Ovary (tissue), 9 donors: Measurements from ENCODE around the gene SGMS1. TPM values are rescaled to one million over a fixed set of nuclear protein-coding genes. Genes with fewer than 3 reads are reported as not detected.

ENCODE experiments used
- DNase-seq, 5 donors: peaks; one replicate each; pipeline ENCODE4 v3.0.0-alpha.2; 2019 to 2020
- H3K27ac ChIP-seq, 2 donors: fragments of 200-600 bp; one replicate each; pipeline versions ENCODE4 v1.5.1 to v1.8.0; 2019 to 2022
- H3K27me3 ChIP-seq: fragments of 200-600 bp; one replicate; pipeline ENCODE4 v1.8.0; 2022
- H3K36me3 ChIP-seq: fragments of 200-600 bp; sonication (generic); one replicate; pipeline ENCODE4 v1.5.1; 2019
- H3K4me1 ChIP-seq: one replicate; pipeline ENCODE4 v1.8.1; 2013; ENCODE audit warnings: mild to moderate bottlenecking, moderate library complexity; ENCODE audit not compliant: insufficient read depth
- H3K4me3 ChIP-seq: fragments of 200-600 bp; sonication (generic); one replicate; pipeline ENCODE4 v1.5.1; 2017
- H3K9me3 ChIP-seq, 2 donors: fragments of 200-600 bp in 1 of 2; sonication (generic) in 1 of 2; one replicate each; pipeline versions ENCODE4 v1.5.1 to v1.8.1; 2013 to 2019; ENCODE audit warnings: mild to moderate bottlenecking in 1 of 2, moderate library complexity in 1 of 2
- EP300 ChIP-seq: sonication (generic); formaldehyde crosslinking; IDR thresholded peaks from one replicate; pipeline ENCODE4 v1.6.1; 2017; ENCODE audit warnings: antibody characterized with exemption
- POLR2A ChIP-seq: fragments of 450-650 bp; IDR thresholded peaks from one replicate; pipeline ENCODE4 v1.6.1; 2017; ENCODE audit warnings: antibody characterized with exemption, mild to moderate bottlenecking, moderate library complexity
- WGBS, 3 donors: extraction: QIAGEN DNeasy Blood & Tissue Kit in 1 of 3; methylation state at CpG; one replicate each; pipeline versions ENCODE4 v1.1.5 to v1.1.7; 2013 to 2017; 5-methylcytosine and 5-hydroxymethylcytosine counted together
- intact Hi-C, 4 donors: fragments of 100-400 bp; cut with DNase I; formaldehyde crosslinking; loops; one replicate each; pipeline versions ENCODE4 v1.11.0 to v1.15.1; 2022 to 2023
- polyA plus RNA-seq, 2 donors: library from polyadenylated mRNA; stranded (reverse); fragments of 200-250 nt in 1 of 2; fragments of 350-450 nt in 1 of 2; fragmentation: Illumina TruSeq in 1 of 2; extraction: RNeasy Lipid Tissue Mini Kit (QIAGEN cat#74804) in 1 of 2; gene quantifications; one replicate each; pipeline ENCODE4 v1.2.3, GENCODE V29; 2013 to 2014
- total RNA-seq, 7 donors: library from RNA; depleted of rRNA in 2 of 7; stranded (reverse); fragments of >200 nt in 2 of 7; fragmentation: NEBNext Ultra II Directional in 3 of 7; extraction: Animal tissue kit (Norgen Biotek cat#: 25700) in 3 of 7; gene quantifications; one replicate each; pipeline versions ENCODE4 v1.1.0 to v1.2.4, GENCODE V29; 2016 to 2023
- TF ChIP-seq, protein P1 (sequence below), 3 donors: fragments of 450-650 bp in 2 of 3; fragments of 200-600 bp in 1 of 3; IDR thresholded peaks; one replicate each; pipeline versions ENCODE4 v1.5.1 to v1.8.0; 2016 to 2022; ENCODE audit warnings: antibody characterized with exemption in 3 of 3, mild to moderate bottlenecking in 1 of 3
- donor health status: DM: no; HTN: no; CAD: no; lungs with moderate emphysema.
- donor health status: DM: no; HTN: no; CAD: no.
- donor health status: Bipolar disorder and iron deficiency.
- donor health status: DM: yes; HTN: yes; CAD: no.
- donor health status: DM: no; HTN: no; CAD: no.
- donor health status: DM: yes; HTN: yes; CAD: no.

The SGMS1 gene
- total and polyA plus RNA-seq, 9 donors, result 15.6 to 90.0 (median 39.0) TPM

DNA sequence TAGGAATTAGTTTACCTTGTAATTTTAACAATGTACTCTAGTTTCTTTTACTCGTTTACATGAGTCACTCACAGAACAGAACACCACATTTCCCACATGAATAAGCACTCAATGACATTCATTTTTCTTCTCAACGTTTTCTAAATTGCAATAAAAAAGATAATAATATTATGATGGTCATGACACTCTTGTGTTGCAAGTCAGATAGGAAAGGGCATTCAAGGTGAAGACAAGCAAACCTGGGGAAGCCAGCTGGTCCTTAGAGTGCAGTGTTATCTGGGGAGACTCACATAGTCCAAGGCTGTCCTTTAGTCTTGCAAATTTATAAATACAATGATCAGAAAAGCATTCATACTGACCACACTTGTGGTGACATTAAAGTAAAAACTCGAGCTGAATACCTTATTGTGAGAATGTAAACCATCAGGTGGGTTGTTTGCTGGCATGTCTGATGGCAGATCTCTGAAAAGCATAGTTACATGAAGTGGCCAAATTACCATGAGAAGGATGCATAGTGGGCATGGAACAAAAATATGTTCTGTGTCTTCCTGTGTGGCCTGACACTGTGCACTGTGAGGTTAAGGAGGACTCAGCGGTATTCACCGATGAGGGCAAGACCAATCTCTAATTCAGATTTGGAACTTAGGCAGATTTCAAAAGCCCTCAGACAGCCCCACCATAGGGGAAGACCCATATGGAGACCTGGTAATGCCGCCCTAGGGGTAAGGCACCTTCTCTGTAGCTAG, 213.5 kb downstream of the SGMS1 start:
- TF ChIP-seq POLR2A, result no peak
- TF ChIP-seq, protein P1, sequence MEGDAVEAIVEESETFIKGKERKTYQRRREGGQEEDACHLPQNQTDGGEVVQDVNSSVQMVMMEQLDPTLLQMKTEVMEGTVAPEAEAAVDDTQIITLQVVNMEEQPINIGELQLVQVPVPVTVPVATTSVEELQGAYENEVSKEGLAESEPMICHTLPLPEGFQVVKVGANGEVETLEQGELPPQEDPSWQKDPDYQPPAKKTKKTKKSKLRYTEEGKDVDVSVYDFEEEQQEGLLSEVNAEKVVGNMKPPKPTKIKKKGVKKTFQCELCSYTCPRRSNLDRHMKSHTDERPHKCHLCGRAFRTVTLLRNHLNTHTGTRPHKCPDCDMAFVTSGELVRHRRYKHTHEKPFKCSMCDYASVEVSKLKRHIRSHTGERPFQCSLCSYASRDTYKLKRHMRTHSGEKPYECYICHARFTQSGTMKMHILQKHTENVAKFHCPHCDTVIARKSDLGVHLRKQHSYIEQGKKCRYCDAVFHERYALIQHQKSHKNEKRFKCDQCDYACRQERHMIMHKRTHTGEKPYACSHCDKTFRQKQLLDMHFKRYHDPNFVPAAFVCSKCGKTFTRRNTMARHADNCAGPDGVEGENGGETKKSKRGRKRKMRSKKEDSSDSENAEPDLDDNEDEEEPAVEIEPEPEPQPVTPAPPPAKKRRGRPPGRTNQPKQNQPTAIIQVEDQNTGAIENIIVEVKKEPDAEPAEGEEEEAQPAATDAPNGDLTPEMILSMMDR (IDR thresholded peaks at IDR 0.05), result no peak
- TF ChIP-seq EP300, result no peak
- intact Hi-C loops, result loop anchor here in 1 of 4 donors (10.0 kb wide), 1 partner anchor 215 kb away; the partner anchor contains the start of gene SGMS1

DNA sequence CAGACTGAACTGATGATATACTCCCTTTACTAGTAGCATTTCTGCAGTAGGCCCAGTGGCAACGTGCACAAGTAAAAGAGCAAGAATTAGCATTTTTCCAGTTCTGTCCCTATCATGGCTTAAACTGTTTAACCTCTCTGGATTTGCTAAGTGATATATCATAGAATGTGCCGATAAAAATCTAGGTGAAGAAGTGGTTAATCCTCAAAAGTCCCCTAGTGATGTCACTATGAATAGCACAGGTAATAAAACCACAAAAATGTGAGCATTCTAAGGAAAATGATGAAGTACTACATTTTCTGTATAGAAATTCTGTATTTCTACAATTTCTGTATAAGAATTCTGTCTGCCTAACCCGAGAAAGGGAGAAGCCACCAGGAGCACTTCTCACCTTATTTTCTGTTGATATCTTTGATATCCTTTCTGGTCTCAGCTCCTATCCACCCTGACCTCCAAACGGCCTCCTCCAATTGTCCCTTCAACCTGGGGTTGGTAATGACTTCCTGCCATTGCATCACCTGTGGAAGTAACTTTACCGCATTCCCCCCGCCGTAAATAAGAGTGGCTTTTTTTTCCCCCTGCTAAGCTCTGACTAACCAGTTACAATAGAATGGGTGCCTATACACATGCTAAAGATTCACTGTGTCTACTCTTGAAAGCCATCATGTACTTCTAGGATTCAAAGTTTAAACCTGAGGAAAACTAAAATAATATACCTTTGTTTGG, 216.5 kb downstream of the SGMS1 start:
- no peak overlapping the region for H3K4me3 ChIP-seq
- no peak overlapping the region for H3K27ac ChIP-seq
- TF ChIP-seq EP300 (no peak), POLR2A (no peak)
- TF ChIP-seq, protein P1 (IDR thresholded peaks at IDR 0.05), result no peak
- no peaks in the 10 kb centered on the region for H3K27me3 ChIP-seq
- H3K9me3 ChIP-seq, result no peaks in the 10 kb centered on the region
- no peaks in the 10 kb centered on the region for H3K4me1 ChIP-seq
- DNase-seq, result no peak
- H3K36me3 ChIP-seq, result no peaks in the 10 kb centered on the region
- WGBS, 3 donors, result 95 to 98% (median 95%) methylated on average over 7 of the region's 7 CpGs
- intact Hi-C loops, result no loop called here

More for the DNA sequence above, 213.5 kb downstream of the SGMS1 start:
- H3K4me1 ChIP-seq, result no peaks in the 10 kb centered on the region
- no peaks in the 10 kb centered on the region for H3K36me3 ChIP-seq
- DNase-seq, result no peak
- H3K27me3 ChIP-seq, result no peaks in the 10 kb centered on the region
- no peak overlapping the region for H3K27ac ChIP-seq
- WGBS, 3 donors, result 67 to 68% (median 67%) methylated on average over 6 of the region's 6 CpGs
- no peaks in the 10 kb centered on the region for H3K9me3 ChIP-seq
- no peak overlapping the region for H3K4me3 ChIP-seq

DNA sequence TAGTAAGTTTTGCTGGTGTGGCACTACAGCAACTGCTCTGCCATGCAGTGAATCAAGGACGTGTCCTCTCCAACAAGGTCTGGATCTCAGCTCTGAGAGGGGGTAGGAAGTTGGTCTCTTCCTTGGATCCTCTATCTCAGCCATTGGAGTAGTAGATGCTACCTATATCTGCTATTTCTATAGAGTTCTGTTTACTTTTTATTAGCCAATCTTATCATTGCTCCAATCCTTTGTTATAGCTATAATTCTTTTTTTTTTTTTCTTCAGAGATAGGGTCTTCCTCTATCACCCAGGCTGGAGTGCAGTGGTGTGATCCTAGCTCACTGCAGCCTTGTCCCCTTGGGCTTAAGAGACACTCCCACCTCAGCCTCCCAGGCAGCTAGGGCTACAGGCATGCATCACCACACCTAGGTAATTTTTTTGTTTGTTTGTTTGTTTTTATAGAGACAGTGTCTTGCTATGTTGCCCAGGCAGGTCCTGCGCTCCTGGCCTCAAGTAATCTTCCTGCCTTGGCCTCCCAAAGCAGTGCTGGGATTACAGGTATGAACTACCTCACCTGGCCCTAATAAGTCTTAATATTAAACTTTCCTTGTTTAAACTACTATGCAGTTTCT, 217.2 kb downstream of the SGMS1 start:
- H3K4me1 ChIP-seq, result no peaks in the 10 kb centered on the region
- H3K36me3 ChIP-seq, result no peaks in the 10 kb centered on the region
- intact Hi-C loops, result no loop called here
- TF ChIP-seq EP300 (no peak), POLR2A (no peak)
- TF ChIP-seq, protein P1 (IDR thresholded peaks at IDR 0.05), result no peak
- no peak for DNase-seq
- H3K27me3 ChIP-seq, result no peaks in the 10 kb centered on the region
- H3K4me3 ChIP-seq, result no peak overlapping the region
- 96 to 99% (median 98%) methylated on average over 2 of the region's 2 CpGs for WGBS, 3 donors
- no peak overlapping the region for H3K27ac ChIP-seq
- no peaks in the 10 kb centered on the region for H3K9me3 ChIP-seq

DNA sequence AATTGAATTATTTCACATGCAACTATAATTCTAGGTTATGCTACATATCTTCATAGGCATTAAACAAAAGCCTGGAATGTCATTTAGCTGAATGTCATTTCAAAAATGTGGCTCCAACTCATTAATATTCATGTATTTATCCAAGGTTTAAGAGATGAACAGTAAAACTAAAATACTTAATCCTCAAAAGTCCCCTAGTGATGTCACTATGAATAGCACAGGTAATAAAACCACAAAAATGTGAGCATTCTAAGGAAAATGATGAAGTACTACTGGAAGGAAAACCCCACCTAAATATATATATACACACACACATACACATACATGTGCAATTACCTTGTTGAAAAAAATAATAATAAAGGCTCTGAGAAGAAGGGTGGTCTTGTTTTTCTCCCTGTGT, 218.0 kb downstream of the SGMS1 start:
- intact Hi-C loops, result no loop called here
- Histone ChIP-seq H3K27me3 (no peaks in the 10 kb centered on the region), H3K4me1 (no peaks in the 10 kb centered on the region), H3K9me3 (no peaks in the 10 kb centered on the region), H3K36me3 (no peaks in the 10 kb centered on the region), H3K4me3 (no peak overlapping the region), H3K27ac (no peak overlapping the region)
- TF ChIP-seq POLR2A (no peak), EP300 (no peak)
- TF ChIP-seq, protein P1 (IDR thresholded peaks at IDR 0.05), result no peak
- no peak for DNase-seq
